Activated B cell treated with CpG ODN at 0.5 μM for 24 hours (primary cell): Measurements from ENCODE around the gene CNTN6. TPM values are rescaled to one million over a fixed set of nuclear protein-coding genes. Genes with fewer than 3 reads are reported as not detected.

Experiments
- ATAC-seq: fragments of 200-7000 bp; cut with Tn5 transposase; one replicate; pipeline ENCODE4 v1.10.0; 2021; ENCODE audit warnings: low read depth, mild to moderate bottlenecking, moderate library complexity
- CTCF ChIA-PET: fragments of 350-600 bp; sonication (Branson Sonifier 250); formaldehyde crosslinking; loops from one replicate; lab custom pipeline; 2021; ENCODE audit warnings: antibody characterized with exemption; lab: Charles Lee
- POLR2A ChIA-PET: fragments of 350-600 bp; sonication (Branson Sonifier 250); formaldehyde crosslinking; loops from one replicate; lab custom pipeline; 2021; ENCODE audit warnings: antibody characterized with exemption; lab: Charles Lee
- DNase-seq: peaks from one replicate; pipeline ENCODE4 v3.0.0; 2022
- H3K27ac Mint-ChIP-seq: one replicate; pipeline ENCODE4 v1.8.0; 2020; ENCODE audit warnings: mixed read lengths
- H3K27me3 Mint-ChIP-seq: one replicate; pipeline ENCODE4 v1.8.0; 2021; ENCODE audit warnings: mixed read lengths
- H3K36me3 Mint-ChIP-seq: one replicate; pipeline ENCODE4 v1.8.0; 2021; ENCODE audit warnings: low read depth, mixed read lengths
- H3K4me1 Mint-ChIP-seq: one replicate; pipeline ENCODE4 v1.8.0; 2021; ENCODE audit warnings: mixed read lengths
- H3K4me3 Mint-ChIP-seq: one replicate; pipeline ENCODE4 v1.8.0; 2020; ENCODE audit warnings: mild to moderate bottlenecking, mixed read lengths
- H3K9me3 Mint-ChIP-seq: one replicate; pipeline ENCODE4 v1.8.0; 2020; ENCODE audit warnings: mixed read lengths
- intact Hi-C: fragments of 100-400 bp; cut with micrococcal nuclease; formaldehyde crosslinking; loops from one replicate; pipeline ENCODE4 v1.15.1; 2024
- total RNA-seq: library from RNA; stranded (reverse); gene quantifications from 2 replicates; pipeline ENCODE4 v1.2.3, GENCODE V29; 2022
- TF ChIP-seq, protein P1 (sequence below): fragments of 200-600 bp; IDR thresholded peaks from one replicate; pipeline ENCODE4 v1.8.0; 2022; ENCODE audit warnings: antibody characterized with exemption, mild to moderate bottlenecking

CNTN6 gene
- total RNA-seq, 1 donor from 2014 or later: not detected

DNA sequence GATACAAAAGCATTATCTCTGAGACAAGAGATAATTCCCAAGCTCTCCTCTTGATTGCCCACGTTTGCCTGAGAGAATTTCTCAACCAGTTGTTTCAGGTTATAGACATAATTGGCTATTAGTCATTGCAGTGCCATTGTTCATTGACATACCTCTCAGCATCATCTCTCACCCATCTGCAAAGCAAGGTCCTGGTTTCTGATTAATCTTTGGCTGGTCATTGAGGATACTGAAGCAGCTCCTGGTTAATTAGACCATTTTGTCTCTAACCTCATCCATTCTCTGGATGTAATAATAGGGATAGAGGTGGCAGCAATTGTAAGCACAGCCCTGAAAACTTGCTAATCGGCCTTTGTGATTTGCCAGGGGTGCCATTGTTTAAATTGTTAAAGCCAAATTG lies 104.2 kb downstream of the CNTN6 start:
- ChIA-PET POLR2A (no interaction called here), CTCF (no interaction called here)
- Mint-ChIP-seq H3K4me1 (no peaks in the 10 kb centered on the region), H3K27me3 (no peaks in the 10 kb centered on the region), H3K36me3 (no peaks in the 10 kb centered on the region), H3K27ac (no peak overlapping the region), H3K4me3 (no peak overlapping the region), H3K9me3 (no peaks in the 10 kb centered on the region)
- intact Hi-C loops: no loop called here
- ATAC-seq (no peak), DNase-seq (no peak)
- TF ChIP-seq, protein P1, sequence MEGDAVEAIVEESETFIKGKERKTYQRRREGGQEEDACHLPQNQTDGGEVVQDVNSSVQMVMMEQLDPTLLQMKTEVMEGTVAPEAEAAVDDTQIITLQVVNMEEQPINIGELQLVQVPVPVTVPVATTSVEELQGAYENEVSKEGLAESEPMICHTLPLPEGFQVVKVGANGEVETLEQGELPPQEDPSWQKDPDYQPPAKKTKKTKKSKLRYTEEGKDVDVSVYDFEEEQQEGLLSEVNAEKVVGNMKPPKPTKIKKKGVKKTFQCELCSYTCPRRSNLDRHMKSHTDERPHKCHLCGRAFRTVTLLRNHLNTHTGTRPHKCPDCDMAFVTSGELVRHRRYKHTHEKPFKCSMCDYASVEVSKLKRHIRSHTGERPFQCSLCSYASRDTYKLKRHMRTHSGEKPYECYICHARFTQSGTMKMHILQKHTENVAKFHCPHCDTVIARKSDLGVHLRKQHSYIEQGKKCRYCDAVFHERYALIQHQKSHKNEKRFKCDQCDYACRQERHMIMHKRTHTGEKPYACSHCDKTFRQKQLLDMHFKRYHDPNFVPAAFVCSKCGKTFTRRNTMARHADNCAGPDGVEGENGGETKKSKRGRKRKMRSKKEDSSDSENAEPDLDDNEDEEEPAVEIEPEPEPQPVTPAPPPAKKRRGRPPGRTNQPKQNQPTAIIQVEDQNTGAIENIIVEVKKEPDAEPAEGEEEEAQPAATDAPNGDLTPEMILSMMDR: no peak

DNA sequence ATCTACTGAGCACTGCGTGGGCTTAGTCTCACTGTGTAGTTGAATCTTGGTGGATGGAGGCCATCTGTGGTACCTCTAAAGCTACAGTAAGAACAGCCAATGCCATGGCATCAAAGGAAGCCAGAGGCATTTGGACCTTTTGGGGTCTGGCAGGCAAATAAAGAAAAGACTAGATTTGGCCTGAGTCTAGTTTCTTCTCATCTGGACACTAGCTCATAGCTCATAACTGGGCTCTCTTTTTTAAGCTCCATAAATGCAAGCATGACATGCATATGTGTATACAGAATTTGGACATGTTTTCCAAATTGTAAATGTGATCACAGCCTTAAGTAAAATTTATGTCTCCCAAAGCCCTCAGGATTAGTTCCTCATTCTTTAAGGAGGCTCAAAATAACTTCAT lies 107.5 kb downstream of the CNTN6 start:
- Mint-ChIP-seq H3K4me1 (no peaks in the 10 kb centered on the region), H3K4me3 (no peak overlapping the region), H3K27ac (no peak overlapping the region), H3K27me3 (no peaks in the 10 kb centered on the region), H3K9me3 (no peaks in the 10 kb centered on the region), H3K36me3 (no peaks in the 10 kb centered on the region)
- ChIA-PET CTCF (no interaction called here), POLR2A (no interaction called here)
- DNase-seq (no peak), ATAC-seq (no peak)
- intact Hi-C loops: no loop called here
- TF ChIP-seq, protein P1: no peak

DNA sequence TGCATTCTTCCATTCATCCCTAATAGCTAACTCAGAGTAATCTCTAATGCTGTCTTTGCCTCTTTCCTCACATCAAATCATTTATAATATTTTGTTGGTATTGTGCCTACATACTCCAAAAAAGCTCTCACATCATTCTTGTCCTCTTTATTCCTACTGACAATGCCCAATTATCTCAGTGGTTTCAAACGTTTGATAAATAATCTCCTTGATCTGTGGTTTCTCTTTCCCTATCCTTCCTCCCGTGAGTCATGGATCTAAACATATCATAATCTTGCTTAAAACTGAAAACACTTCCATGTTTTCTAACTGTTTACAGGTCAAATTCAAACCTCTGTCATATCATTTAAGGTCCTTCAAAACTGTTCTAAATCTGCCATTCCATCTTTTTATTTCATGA lies 115.1 kb downstream of the CNTN6 start:
- ChIA-PET POLR2A (no interaction called here), CTCF (no interaction called here)
- TF ChIP-seq, protein P1: no peak
- Mint-ChIP-seq H3K9me3 (no peaks in the 10 kb centered on the region), H3K36me3 (no peaks in the 10 kb centered on the region), H3K27me3 (no peaks in the 10 kb centered on the region), H3K27ac (no peak overlapping the region), H3K4me3 (no peak overlapping the region), H3K4me1 (no peaks in the 10 kb centered on the region)
- DNase-seq: no peak
- no peak for ATAC-seq
- intact Hi-C loops: no loop called here

DNA sequence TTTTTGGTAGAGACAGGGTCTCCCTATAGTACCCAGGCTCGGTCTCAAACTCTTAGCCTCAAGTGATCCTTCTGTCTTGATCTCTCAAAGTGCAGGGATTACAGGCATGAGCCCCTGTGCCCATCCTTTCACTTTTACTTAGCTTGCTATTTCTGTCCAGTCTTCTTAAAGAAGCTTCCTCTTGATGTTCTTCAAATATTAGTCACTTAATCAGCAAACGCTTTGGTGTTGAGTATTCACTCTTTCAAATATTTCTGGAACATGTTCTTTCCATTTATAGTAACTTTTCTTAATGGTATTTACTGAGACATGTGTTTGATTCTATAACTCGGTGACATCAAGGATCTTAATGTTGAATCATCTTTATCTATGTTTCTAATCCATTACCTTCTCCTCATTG lies 122.1 kb downstream of the CNTN6 start:
- no peaks in the 10 kb centered on the region for H3K9me3 Mint-ChIP-seq
- no peak overlapping the region for H3K4me3 Mint-ChIP-seq
- H3K4me1 Mint-ChIP-seq: no peaks in the 10 kb centered on the region
- H3K36me3 Mint-ChIP-seq: no peaks in the 10 kb centered on the region
- ATAC-seq: no peak
- DNase-seq: no peak
- POLR2A ChIA-PET: no interaction called here
- no peak overlapping the region for H3K27ac Mint-ChIP-seq
- TF ChIP-seq, protein P1: no peak
- intact Hi-C loops: no loop called here
- CTCF ChIA-PET: no interaction called here
- no peaks in the 10 kb centered on the region for H3K27me3 Mint-ChIP-seq

DNA sequence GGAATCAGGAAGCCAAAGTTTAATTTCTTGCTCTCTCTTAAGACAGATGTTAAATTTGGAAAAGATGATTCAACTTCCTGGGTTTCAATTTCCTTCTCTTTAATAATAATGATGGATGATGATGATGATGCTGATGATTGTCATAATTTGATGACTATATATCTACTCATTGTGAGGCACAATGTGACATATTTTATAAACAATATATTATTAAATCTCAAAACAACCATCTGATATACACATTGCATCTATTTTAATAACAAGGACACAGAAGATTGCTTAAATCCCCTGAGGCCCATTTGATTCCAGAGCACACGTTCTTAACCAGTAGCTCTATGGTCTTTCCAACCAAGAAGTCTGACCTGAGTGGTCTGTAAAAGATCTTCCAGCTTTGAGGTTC lies 124.0 kb downstream of the CNTN6 start:
- POLR2A ChIA-PET: no interaction called here

More for the DNA sequence above, 124.0 kb downstream of the CNTN6 start:
- Mint-ChIP-seq H3K4me3 (no peak overlapping the region), H3K9me3 (no peaks in the 10 kb centered on the region), H3K27me3 (no peaks in the 10 kb centered on the region), H3K36me3 (no peaks in the 10 kb centered on the region), H3K27ac (no peak overlapping the region), H3K4me1 (no peaks in the 10 kb centered on the region)
- intact Hi-C loops: no loop called here
- TF ChIP-seq, protein P1: no peak
- ATAC-seq (no peak), DNase-seq (no peak)
- CTCF ChIA-PET: no interaction called here
